Central memory CD8-positive, alpha-beta T cell (primary cell): ENCODE data around the gene CCDC142.

Experiments
- ATAC-seq: fragments of 150-1000 bp; cut with Tn5 transposase; replicated peaks from 2 replicates; pipeline ENCODE4 v1.10.0; 2022; ENCODE audit warnings: mild to moderate bottlenecking, moderate FRiP score, moderate number of reproducible peaks; ENCODE audit not compliant: poor library complexity, severe bottlenecking; ENCODE audit errors: extremely low read depth
- DNase-seq, 2 donors: peaks; one replicate each; pipeline ENCODE4 v3.0.0; 2021; ENCODE audit warnings: low spot score in 2 of 2
- H3K27ac Mint-ChIP-seq: one replicate; pipeline ENCODE4 v1.8.0; 2022; ENCODE audit warnings: low read depth, mild to moderate bottlenecking, moderate library complexity, mixed read lengths
- H3K27me3 Mint-ChIP-seq: one replicate; pipeline ENCODE4 v1.8.0; 2022; ENCODE audit warnings: mixed read lengths
- H3K36me3 Mint-ChIP-seq: one replicate; pipeline ENCODE4 v1.8.0; 2022; ENCODE audit warnings: mild to moderate bottlenecking, moderate library complexity, mixed read lengths; ENCODE audit not compliant: insufficient read depth
- H3K4me1 Mint-ChIP-seq: one replicate; pipeline ENCODE4 v1.8.0; 2022; ENCODE audit warnings: mixed read lengths
- H3K4me3 Mint-ChIP-seq: one replicate; pipeline ENCODE4 v1.8.0; 2022; ENCODE audit warnings: mild to moderate bottlenecking, moderate library complexity, mixed read lengths
- H3K9me3 Mint-ChIP-seq: one replicate; pipeline ENCODE4 v1.8.0; 2022; ENCODE audit warnings: mixed read lengths

Gene CCDC142

DNA sequence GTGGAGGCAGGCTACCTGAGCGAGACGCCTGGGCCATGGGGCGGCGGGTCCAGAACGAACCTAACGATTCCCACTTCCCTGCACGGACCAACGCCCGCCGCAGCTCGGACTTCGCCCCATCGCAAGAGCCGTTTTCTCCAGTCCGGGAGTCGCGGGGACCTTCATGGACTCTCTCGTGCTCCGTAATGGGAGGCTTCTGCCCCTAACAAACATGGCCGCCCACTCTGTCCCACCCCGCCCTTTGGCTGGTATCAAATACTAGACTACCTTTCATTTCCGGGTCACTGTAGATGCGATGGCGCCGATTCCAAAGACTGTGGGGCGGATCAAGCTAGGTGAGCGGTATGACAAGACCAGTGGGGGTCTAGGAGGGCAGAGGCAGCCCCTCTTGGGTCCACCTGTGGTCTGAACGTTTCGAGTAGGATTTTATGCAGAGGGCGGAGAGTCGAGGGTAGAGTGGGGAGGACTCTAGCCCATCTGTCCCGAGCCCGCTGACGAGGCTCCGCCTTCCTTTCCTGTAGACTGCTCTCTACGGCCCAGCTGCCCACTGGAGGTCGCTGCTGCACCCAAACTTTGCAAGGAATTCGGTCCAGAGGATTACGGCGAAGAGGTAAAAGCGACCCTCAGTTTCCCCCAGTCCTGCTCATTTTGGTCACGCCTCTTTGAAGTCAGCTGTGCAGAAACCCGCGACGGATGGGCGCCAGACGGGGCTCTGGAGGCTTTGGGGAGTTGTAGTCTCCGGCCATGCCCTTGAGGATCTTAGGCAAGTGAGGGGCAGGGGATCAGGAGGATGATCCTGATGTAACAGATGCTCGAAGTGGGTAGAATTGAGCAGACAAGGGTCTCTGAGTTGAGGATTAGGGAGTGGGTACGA lies at the start of gene CCDC142, which contains the start of gene TTC31:
Gene CCDC142, minus strand, starts transcription at position 198 of the 874 bp plus-strand sequence. Its CDS starts 161 bp downstream, at position 37.
Gene TTC31, plus strand, starts transcription at position 281 of the 874 bp plus-strand sequence. Its CDS starts 15 bp downstream, at position 296.
- Mint-ChIP-seq H3K4me3 (peak within 1 kb of the TSS; percentile 94), H3K36me3 (peaks cover 29% of the 10 kb centered on the region), H3K27ac (peak within 1 kb of the TSS; percentile 99), H3K4me1 (peaks cover 34% of the 10 kb centered on the region), H3K27me3 (no peaks in the 10 kb centered on the region), H3K9me3 (no peaks in the 10 kb centered on the region)
- DNase-seq (peak; percentile 89 to 91), ATAC-seq (peak; percentile 96)

- ATAC-seq (no peak), DNase-seq (no peak)
- Mint-ChIP-seq H3K27me3 (peaks cover 4% of the 10 kb centered on the region), H3K9me3 (no peaks in the 10 kb centered on the region), H3K36me3 (peaks cover 22% of the 10 kb centered on the region), H3K4me1 (peaks cover 38% of the 10 kb centered on the region), H3K27ac (peak overlapping the region; percentile 73), H3K4me3 (peak overlapping the region; percentile 29)
These were observed 49.4 kb upstream of the CCDC142 start for GRCh38 chr2:74532222-74532621.

DNA sequence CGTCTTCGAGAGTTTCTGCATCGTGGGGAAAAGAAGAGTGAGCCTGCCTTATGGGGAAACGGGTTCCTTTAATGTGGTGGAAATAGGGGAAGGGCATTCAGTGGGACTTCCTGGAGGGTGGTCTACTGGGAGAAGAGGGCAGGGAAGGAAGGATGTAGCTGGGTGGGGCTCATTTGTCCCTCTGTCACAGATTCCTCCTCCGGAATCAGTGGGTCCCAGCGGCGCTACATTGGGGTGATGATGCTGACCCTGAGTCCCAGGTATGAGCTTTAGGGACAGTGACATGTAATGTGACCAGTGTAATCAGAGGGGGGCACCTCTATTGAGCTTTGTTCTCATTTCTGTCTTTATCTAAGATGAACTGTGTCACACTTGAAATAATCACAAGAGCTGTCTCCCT lies 48.9 kb upstream of the CCDC142 start:
- ATAC-seq (no peak), DNase-seq (no peak)
- no peaks in the 10 kb centered on the region for H3K27me3 Mint-ChIP-seq
- H3K4me3 Mint-ChIP-seq = peak overlapping the region; percentile 29
- peaks cover 40% of the 10 kb centered on the region for H3K4me1 Mint-ChIP-seq
- peaks cover 25% of the 10 kb centered on the region for H3K36me3 Mint-ChIP-seq
- no peaks in the 10 kb centered on the region for H3K9me3 Mint-ChIP-seq
- peak overlapping the region; percentile 73 for H3K27ac Mint-ChIP-seq

DNA sequence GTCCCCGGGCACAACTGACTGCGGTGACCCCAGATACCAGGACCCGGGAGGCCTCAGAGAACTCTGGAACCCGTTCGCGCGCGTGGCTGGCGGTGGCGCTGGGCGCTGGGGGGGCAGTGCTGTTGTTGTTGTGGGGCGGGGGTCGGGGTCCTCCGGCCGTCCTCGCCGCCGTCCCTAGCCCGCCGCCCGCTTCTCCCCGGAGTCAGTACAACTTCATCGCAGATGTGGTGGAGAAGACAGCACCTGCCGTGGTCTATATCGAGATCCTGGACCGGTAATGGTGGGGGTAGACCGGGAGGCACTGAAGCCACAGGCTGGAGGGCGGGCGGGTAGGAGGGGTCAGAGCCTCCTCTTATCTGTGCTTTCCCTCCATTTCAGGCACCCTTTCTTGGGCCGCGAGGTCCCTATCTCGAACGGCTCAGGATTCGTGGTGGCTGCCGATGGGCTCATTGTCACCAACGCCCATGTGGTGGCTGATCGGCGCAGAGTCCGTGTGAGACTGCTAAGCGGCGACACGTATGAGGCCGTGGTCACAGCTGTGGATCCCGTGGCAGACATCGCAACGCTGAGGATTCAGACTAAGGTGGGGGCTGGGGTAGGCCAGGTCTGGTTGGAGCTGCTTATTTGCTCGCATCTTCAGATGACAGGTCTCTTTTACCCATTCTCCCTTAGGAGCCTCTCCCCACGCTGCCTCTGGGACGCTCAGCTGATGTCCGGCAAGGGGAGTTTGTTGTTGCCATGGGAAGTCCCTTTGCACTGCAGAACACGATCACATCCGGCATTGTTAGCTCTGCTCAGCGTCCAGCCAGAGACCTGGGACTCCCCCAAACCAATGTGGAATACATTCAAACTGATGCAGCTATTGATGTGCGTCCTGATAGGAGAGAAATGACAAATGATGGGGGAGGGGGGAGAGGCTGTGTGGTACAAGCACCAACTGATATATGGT lies 47.7 kb upstream of the CCDC142 start:
- ATAC-seq (peak; percentile 66), DNase-seq (peak in 1 of 2 donors; percentile 72)
- Mint-ChIP-seq H3K36me3 (peaks cover 31% of the 10 kb centered on the region), H3K4me3 (peak overlapping the region; percentile 88), H3K27ac (peak overlapping the region; percentile 93), H3K9me3 (no peaks in the 10 kb centered on the region), H3K4me1 (peaks cover 47% of the 10 kb centered on the region), H3K27me3 (no peaks in the 10 kb centered on the region)

- H3K27me3 Mint-ChIP-seq = no peaks in the 10 kb centered on the region
These were observed 46.8 kb upstream of the CCDC142 start, which contains the start of the genes AUP1 and HTRA2 for GRCh38 chr2:74529357-74530238. Gene AUP1, minus strand, starts transcription at chr2:74529706. Its CDS starts 77 bp downstream, at chr2:74529629. Gene HTRA2, plus strand, starts transcription at chr2:74529933. Its CDS starts 74 bp downstream, at chr2:74530007.

DNA sequence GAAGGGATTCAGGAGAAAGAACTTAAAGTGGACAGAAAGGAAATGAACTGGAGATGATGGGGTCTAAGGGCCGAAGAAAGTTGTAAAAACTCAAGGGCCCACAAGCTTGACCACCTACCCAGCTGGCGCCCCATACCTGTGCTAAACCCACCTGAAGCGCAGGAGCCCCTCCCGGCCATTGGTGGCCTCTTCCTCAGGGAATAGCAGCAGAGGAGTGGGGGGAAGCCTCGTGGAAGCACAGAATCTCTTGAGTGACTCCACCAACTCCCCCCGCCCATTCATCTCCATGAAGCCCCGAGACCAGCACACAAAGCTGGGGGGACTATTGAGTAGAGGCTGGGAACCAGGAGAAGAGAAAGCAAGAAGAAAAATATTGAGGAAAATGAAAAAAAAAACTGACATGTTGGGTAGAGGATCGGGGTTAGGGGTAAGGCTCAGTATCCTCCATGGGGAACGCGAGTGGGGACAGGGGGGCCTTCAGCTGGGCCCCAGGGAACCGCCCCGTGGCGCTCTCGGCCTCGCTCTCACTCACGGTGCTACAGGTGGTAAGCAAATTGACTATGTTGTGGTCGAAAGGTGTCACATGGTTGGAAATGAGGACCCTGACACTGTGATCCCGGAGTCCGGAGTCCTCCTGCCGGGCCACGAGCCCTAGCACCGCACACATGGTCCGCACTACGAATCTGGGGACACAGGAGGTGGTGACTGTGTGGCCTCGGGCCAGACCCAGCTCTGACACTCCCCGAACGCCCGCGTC lies 46.0 kb upstream of the CCDC142 start:
- DNase-seq = no peak
- H3K9me3 Mint-ChIP-seq = no peaks in the 10 kb centered on the region
- H3K4me3 Mint-ChIP-seq = peak overlapping the region; percentile 88
- H3K36me3 Mint-ChIP-seq = peaks cover 31% of the 10 kb centered on the region
- H3K27ac Mint-ChIP-seq = peak overlapping the region; percentile 93
- no peak for ATAC-seq
- H3K27me3 Mint-ChIP-seq = no peaks in the 10 kb centered on the region
- H3K4me1 Mint-ChIP-seq = peaks cover 47% of the 10 kb centered on the region

More at GRCh38 chr2:74529357-74530238, 46.8 kb upstream of the CCDC142 start, which contains the start of the genes AUP1 and HTRA2:
- Mint-ChIP-seq H3K36me3 (peaks cover 31% of the 10 kb centered on the region), H3K4me1 (peaks cover 47% of the 10 kb centered on the region), H3K4me3 (peak within 1 kb of the TSS; percentile 88), H3K9me3 (no peaks in the 10 kb centered on the region), H3K27ac (peak within 1 kb of the TSS; percentile 93)
- ATAC-seq (peak; percentile 90), DNase-seq (peak; percentile 73 to 76)

GRCh38 chr2:74527741-74528140 lies 44.9 kb upstream of the CCDC142 start:
- H3K4me1 Mint-ChIP-seq = peaks cover 47% of the 10 kb centered on the region
- no peaks in the 10 kb centered on the region for H3K9me3 Mint-ChIP-seq
- peak overlapping the region; percentile 88 for H3K4me3 Mint-ChIP-seq
- DNase-seq (no peak), ATAC-seq (no peak)
- peaks cover 29% of the 10 kb centered on the region for H3K36me3 Mint-ChIP-seq
- H3K27ac Mint-ChIP-seq = peak overlapping the region; percentile 93
- H3K27me3 Mint-ChIP-seq = no peaks in the 10 kb centered on the region

DNA sequence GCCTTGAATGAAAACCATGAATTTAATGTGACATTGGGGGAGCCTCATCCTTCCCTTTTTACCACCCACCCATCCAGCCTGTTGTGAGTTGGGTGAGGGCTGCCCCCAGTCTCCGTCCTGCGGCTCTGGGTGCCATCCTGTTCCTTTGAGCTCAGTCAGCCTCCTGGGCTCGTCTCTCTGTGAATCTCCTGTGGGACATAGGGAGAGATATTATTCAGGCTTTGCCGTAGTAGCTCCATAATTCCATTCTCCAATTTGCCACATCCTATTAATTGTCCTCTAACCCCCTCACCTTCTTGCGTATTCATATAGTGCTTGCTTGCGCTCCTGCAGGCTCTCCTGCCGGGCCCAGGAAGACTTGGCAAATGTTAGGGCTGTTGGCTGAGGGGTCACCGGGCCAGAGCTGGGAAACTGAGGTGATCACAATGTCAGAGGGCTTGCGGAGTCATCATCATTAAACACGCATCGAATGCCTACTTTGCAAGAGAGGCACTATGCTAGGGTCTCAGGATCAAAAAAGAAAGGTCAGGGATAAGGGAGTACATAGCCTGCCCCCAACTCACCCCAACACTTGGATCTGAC lies 43.9 kb upstream of the CCDC142 start:
- no peaks in the 10 kb centered on the region for H3K27me3 Mint-ChIP-seq
- H3K27ac Mint-ChIP-seq = no peak overlapping the region
- ATAC-seq (no peak), DNase-seq (no peak)
- peaks cover 29% of the 10 kb centered on the region for H3K36me3 Mint-ChIP-seq
- no peak overlapping the region for H3K4me3 Mint-ChIP-seq
- H3K4me1 Mint-ChIP-seq = peaks cover 38% of the 10 kb centered on the region
- H3K9me3 Mint-ChIP-seq = no peaks in the 10 kb centered on the region

DNA sequence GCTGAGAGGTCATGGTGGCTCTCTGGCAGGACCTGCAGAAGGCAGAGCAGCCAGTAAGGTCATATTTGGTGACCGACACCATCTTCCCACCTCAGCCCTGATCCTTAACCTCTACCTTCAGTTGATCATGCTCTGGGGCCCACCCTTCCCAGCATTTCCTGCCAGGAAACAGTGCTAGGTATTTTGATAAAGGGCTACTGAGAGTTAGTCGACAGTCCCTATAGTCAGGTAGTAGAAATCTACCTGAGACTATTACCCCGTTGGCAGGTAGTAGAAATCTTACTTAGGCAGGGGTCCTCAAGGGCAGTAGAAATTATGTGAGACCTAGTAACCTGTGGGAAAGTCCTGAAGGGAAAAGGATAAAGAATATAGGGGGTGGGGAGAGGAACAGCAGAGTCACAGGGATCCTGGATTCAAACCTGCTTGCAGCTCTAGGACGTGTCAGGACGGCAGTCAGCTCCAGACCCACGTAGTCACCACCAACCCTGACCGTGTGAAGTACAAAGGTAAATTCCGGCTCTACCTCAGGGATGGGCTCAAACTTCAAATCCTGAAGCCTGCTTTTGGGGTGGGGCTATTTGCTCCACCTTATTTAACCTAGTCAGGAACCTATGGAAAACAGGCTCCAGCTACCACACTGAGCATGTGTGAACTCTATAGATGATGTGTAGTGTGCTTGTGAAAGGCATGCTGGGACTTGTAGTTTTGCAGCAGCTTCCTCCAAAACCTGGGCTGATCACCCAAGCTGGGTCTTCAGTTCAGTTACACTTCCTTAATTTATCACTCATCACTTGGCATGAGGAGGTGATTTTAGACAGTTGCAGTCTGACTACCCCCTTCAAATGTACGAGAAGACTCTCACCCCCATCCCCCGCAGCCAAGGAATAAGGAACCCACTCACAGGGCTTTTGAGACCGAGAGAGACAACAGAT lies 43.2 kb upstream of the CCDC142 start, which contains the start of gene DQX1:
Gene DQX1, minus strand, starts transcription at position 515 of the 932 bp plus-strand sequence. Its CDS starts 502 bp downstream, at position 13.
- no peak within 1 kb of the TSS for H3K4me3 Mint-ChIP-seq
- H3K4me1 Mint-ChIP-seq = peaks cover 30% of the 10 kb centered on the region
- no peak for DNase-seq
- ATAC-seq = no peak
- no peak within 1 kb of the TSS for H3K27ac Mint-ChIP-seq
- peaks cover 29% of the 10 kb centered on the region for H3K36me3 Mint-ChIP-seq
- no peaks in the 10 kb centered on the region for H3K9me3 Mint-ChIP-seq
- no peaks in the 10 kb centered on the region for H3K27me3 Mint-ChIP-seq
